HepG2 (cell line): ENCODE measurements around the gene ZNF91. TPM values are rescaled to one million over a fixed set of nuclear protein-coding genes. Genes with fewer than 3 reads are reported as not detected.

Experiments used
- ATAC-seq: fragments of 200-7000 bp; cut with Tn5 transposase; 3 replicates; pipeline ENCODE4 v1.9.1; 2020; ENCODE audit warnings: mild to moderate bottlenecking, moderate library complexity
- BruUV-seq: library from RNA; stranded (reverse); fragments of 400-500 nt; replicated peaks from 2 replicates; lab custom pipeline; 2021; lab: Mats Ljungman, UMichigan
- CTCF ChIA-PET: fragments of 300-600 bp; formaldehyde crosslinking; extraction: SDS; loops from one replicate; lab custom pipeline; 2021; ENCODE audit warnings: low total read pairs, inconsistent platforms, low intra/inter-chr PET ratio; lab: Yijun Ruan, JAX
- POLR2A ChIA-PET: fragments of 350-600 bp; sonication (Branson Sonifier 250); formaldehyde crosslinking; loops from one replicate; lab custom pipeline; 2020; ENCODE audit warnings: antibody characterized with exemption, inconsistent platforms; lab: Yijun Ruan, JAX
- DNase-seq: peaks from one replicate; pipeline ENCODE4 v3.0.0-alpha.2; 2015; ENCODE audit warnings: low spot score
- FAIRE-seq: peaks from 3 replicates; lab custom pipeline; 2011; peaks lifted over from hg19 to GRCh38; lab: Jason Lieb, UNC
- H2AFZ ChIP-seq: one replicate; pipeline ENCODE4 v1.6.1; 2011; ENCODE audit warnings: low read length, inconsistent platforms
- H3K27ac ChIP-seq: fragments of 300-600 bp; 3 replicates; pipeline ENCODE4 v1.8.0; 2011; ENCODE audit warnings: mixed run types, mild to moderate bottlenecking, mixed read lengths, low read length, inconsistent platforms; ENCODE audit not compliant: insufficient read depth; ENCODE audit errors: extremely low read length
- H3K27me3 ChIP-seq, 2 experiments: fragments of 200-600 bp in 1 of 2; 2 replicates in 1 of 2; 3 replicates in 1 of 2; pipeline versions ENCODE4 v1.6.0 to v1.8.0; 2011; ENCODE audit warnings: low read length in 2 of 2, mild to moderate bottlenecking in 2 of 2, moderate library complexity in 2 of 2, inconsistent platforms in 1 of 2; ENCODE audit not compliant: insufficient read depth in 2 of 2, control insufficient read depth in 1 of 2
- H3K36me3 ChIP-seq, 2 experiments: fragments of 200-600 bp in 1 of 2; replicated peaks in 1 of 2; 2 replicates in 1 of 2; 3 replicates in 1 of 2; pipeline versions ENCODE4 v1.5.1 to v1.8.0; 2011; ENCODE audit warnings: low read length in 2 of 2, inconsistent platforms in 1 of 2; ENCODE audit not compliant: insufficient read depth in 2 of 2, control insufficient read depth in 1 of 2
- H3K4me1 ChIP-seq: 2 replicates; pipeline ENCODE4 v1.5.1; 2012; ENCODE audit warnings: low read length, inconsistent platforms; ENCODE audit not compliant: insufficient read depth
- H3K4me2 ChIP-seq: 2 replicates; pipeline ENCODE4 v1.6.0; 2011; ENCODE audit warnings: low read depth, low read length, inconsistent platforms
- H3K4me3 ChIP-seq, 3 experiments: fragments of 200-600 bp in 1 of 3; sonication (generic), shearing (Covaris generic) in 1 of 3; replicated peaks in 1 of 3; 2 replicates each; pipeline ENCODE4 v1.5.1; 2011 to 2016; ENCODE audit warnings: low read length in 3 of 3, inconsistent platforms in 2 of 3, low read depth in 2 of 3, mild to moderate bottlenecking in 2 of 3, control low read depth in 1 of 3, mixed read lengths in 1 of 3; ENCODE audit not compliant: insufficient read depth in 1 of 3
- H3K79me2 ChIP-seq: one replicate; pipeline ENCODE4 v1.6.1; 2011; ENCODE audit warnings: low read length, inconsistent platforms; ENCODE audit not compliant: insufficient read depth
- H3K9ac ChIP-seq: 2 replicates; pipeline ENCODE4 v1.6.0; 2011; ENCODE audit warnings: mild to moderate bottlenecking, low read depth, low read length, inconsistent platforms; ENCODE audit not compliant: insufficient read depth
- H3K9me3 ChIP-seq: 2 replicates; pipeline ENCODE4 v1.5.1; 2012; ENCODE audit warnings: mild to moderate bottlenecking, low read length
- H4K20me1 ChIP-seq: 2 replicates; pipeline ENCODE4 v1.6.0; 2011; ENCODE audit warnings: inconsistent platforms, mild to moderate bottlenecking, low read length, moderate library complexity; ENCODE audit not compliant: insufficient read depth
- FIP1L1 ChIP-seq: fragments of 200-400 bp; formaldehyde crosslinking; IDR thresholded peaks from 2 replicates; pipeline ENCODE4 v1.6.1; 2018; ENCODE audit warnings: low read depth, mild to moderate bottlenecking, low read length, moderate library complexity, borderline replicate concordance; ENCODE audit not compliant: insufficient read depth
- FOXO1 ChIP-seq: sonication (generic); formaldehyde crosslinking; IDR thresholded peaks from 2 replicates; pipeline ENCODE4 v1.4.0; 2020; ENCODE audit warnings: missing genetic modification reagents
- IRX3 ChIP-seq: sonication (generic); formaldehyde crosslinking; IDR thresholded peaks from 2 replicates; pipeline ENCODE4 v1.8.1; 2023; ENCODE audit warnings: mild to moderate bottlenecking, low read depth, missing genetic modification reagents, borderline replicate concordance
- NR3C1 ChIP-seq: sonication (generic); formaldehyde crosslinking; IDR thresholded peaks from 2 replicates; pipeline ENCODE4 v1.4.0; 2020; ENCODE audit warnings: missing genetic modification reagents
- SP140L ChIP-seq: sonication (generic); formaldehyde crosslinking; IDR thresholded peaks from 2 replicates; pipeline ENCODE4 v1.4.0; 2020; ENCODE audit warnings: missing genetic modification reagents, borderline replicate concordance
- ZBTB38 ChIP-seq: sonication (generic); formaldehyde crosslinking; IDR thresholded peaks from 2 replicates; pipeline ENCODE4 v1.5.1; 2020; ENCODE audit warnings: mild to moderate bottlenecking, missing genetic modification reagents
- ZNF225 ChIP-seq: sonication (generic); formaldehyde crosslinking; IDR thresholded peaks from 2 replicates; pipeline ENCODE4 v1.4.0; 2020; ENCODE audit warnings: mild to moderate bottlenecking, missing genetic modification reagents
- ZNF883 ChIP-seq: sonication (generic); formaldehyde crosslinking; IDR thresholded peaks from 2 replicates; pipeline ENCODE4 v1.5.1; 2020; ENCODE audit warnings: mild to moderate bottlenecking, missing genetic modification reagents; ENCODE audit errors: not compliant biosample characterization
- WGBS: methylation state at CpG from one replicate; pipeline ENCODE4 v1.1.6; 2017; ENCODE audit warnings: low lambda C conversion rate; 5-methylcytosine and 5-hydroxymethylcytosine counted together
- in situ Hi-C: cut with HindIII; loops from 2 replicates; pipeline ENCODE4 v1.10.0; 2017; ENCODE audit warnings: low pct_unique_long_range_greater_than_20kb; ENCODE audit not compliant: extremely low pct_ligation_motif_present
- intact Hi-C: fragments of 100-400 bp; cut with micrococcal nuclease; formaldehyde crosslinking; loops from one replicate; pipeline ENCODE4 v1.10.0; 2022; ENCODE audit not compliant: unreplicated experiment
- polyA plus RNA-seq, 8 experiments: library from polyadenylated mRNA; depleted of rRNA in 3 of 8; stranded (reverse) in 7 of 8; unstranded in 1 of 8; fragments of >200 nt; fragmentation: Illumina TruSeq in 4 of 8; extraction: Trizol in 4 of 8; gene quantifications; 2 replicates each; pipeline versions ENCODE4 v1.2.1 to v1.2.3, GENCODE V29; 2011 to 2016; ENCODE audit warnings: low read depth in 4 of 8, missing spikeins in 1 of 8, mixed read lengths in 1 of 8; ENCODE audit not compliant: insufficient read depth in 1 of 8
- total RNA-seq, 5 experiments: library from RNA; depleted of rRNA; stranded (reverse); fragments of >200 nt; fragmentation: Illumina TruSeq; extraction: Trizol; gene quantifications; 2 replicates each; pipeline ENCODE4 v1.2.3, GENCODE V29; 2016; ENCODE audit warnings: low read depth in 1 of 5

The ZNF91 gene
- total and polyA plus RNA-seq, 2 of the 13 experiments (the other 11 are each of a cell fraction or from before 2014, with no cell fraction given): 19.4 to 21.5 TPM

DNA sequence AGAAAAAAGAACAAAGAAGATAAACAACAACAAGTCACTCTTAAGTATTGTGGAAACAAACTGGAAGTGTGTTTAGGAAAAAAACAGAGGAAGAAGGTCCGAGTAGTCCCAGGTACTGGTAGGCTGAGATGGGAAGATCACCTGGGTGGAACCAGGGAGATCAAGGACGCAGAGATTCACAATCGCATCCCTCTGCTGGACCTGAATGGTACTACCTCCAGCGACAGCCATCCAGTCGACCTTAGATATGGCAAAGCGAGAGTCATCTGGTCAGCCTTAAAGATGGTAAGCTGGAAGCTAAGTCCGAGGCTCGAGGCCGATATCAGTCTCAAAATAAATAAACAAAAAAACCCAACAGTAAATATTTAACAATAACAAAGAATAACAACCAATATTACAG lies 44.9 kb upstream of the ZNF91 start:
- H3K27me3 ChIP-seq: no peaks in the 10 kb centered on the region
- no peak overlapping the region for H3K4me2 ChIP-seq
- in situ Hi-C loops: no loop called here
- H2AFZ ChIP-seq: no peak overlapping the region
- H3K79me2 ChIP-seq: no peaks in the 10 kb centered on the region
- CTCF ChIA-PET: no interaction called here
- no peaks in the 10 kb centered on the region for H3K4me1 ChIP-seq
- 34% methylated on average over 9 of the region's 9 CpGs for WGBS
- POLR2A ChIA-PET: no interaction called here
- FAIRE-seq (no peak), DNase-seq (no peak)
- no peaks in the 10 kb centered on the region for H3K36me3 ChIP-seq
- H3K9me3 ChIP-seq: peaks cover 83% of the 10 kb centered on the region
- no TSS peak for BruUV-seq
- no peak overlapping the region for H3K9ac ChIP-seq
- no peak overlapping the region for H3K27ac ChIP-seq
- H4K20me1 ChIP-seq: no peaks in the 10 kb centered on the region
- intact Hi-C loops: no loop called here
- no peak for TF ChIP-seq ZNF883 (CRISPR knock-in tag)
- TF ChIP-seq, all 625 proteins: peak for 0
- no peak overlapping the region for H3K4me3 ChIP-seq
- ATAC-seq: no peak

- ATAC-seq: no peak
- Histone ChIP-seq H3K27ac (no peak overlapping the region), H3K4me2 (no peak overlapping the region), H3K79me2 (no peaks in the 10 kb centered on the region), H3K9ac (no peak overlapping the region), H3K4me3 (no peak overlapping the region), H3K9me3 (peaks cover 78% of the 10 kb centered on the region), H4K20me1 (no peaks in the 10 kb centered on the region), H3K27me3 (no peaks in the 10 kb centered on the region), H3K4me1 (no peaks in the 10 kb centered on the region), H3K36me3 (no peaks in the 10 kb centered on the region)
- in situ Hi-C loops (no loop called here), intact Hi-C loops (no loop called here)
- ChIA-PET CTCF (no interaction called here), POLR2A (no interaction called here)
- BruUV-seq: no TSS peak
- DNase-seq: no peak
- 48% methylated on average over 8 of the region's 8 CpGs for WGBS
- FAIRE-seq: no peak
- TF ChIP-seq ZBTB38 (CRISPR knock-in tag) (no peak), SP140L (CRISPR knock-in tag) (no peak), IRX3 (CRISPR knock-in tag) (no peak), FIP1L1 (no peak), NR3C1 (CRISPR knock-in tag) (no peak), FOXO1 (CRISPR knock-in tag) (no peak), ZNF225 (CRISPR knock-in tag) (no peak)
- TF ChIP-seq, all 625 proteins: peak for 0
- H2AFZ ChIP-seq: no peak overlapping the region
Measured at GRCh38 chr19:23439623-23440022, 44.4 kb upstream of the ZNF91 start.
